IMR-90 (cell line): ENCODE data around the gene DPY19L1.
"Not testable (repeated sequence)": the region's sequence is repeated elsewhere in the genome, so short reads cannot be mapped to it uniquely, and the experiment has no call there.

ENCODE experiments used
- BHLHE40 ChIP-seq: fragments of 150-350 bp; IDR thresholded peaks from 2 replicates; pipeline ENCODE4 v1.6.1; 2016; ENCODE audit warnings: mild to moderate bottlenecking, low read depth, low read length
- FOS ChIP-seq: fragments of 150-350 bp; IDR thresholded peaks from 2 replicates; pipeline ENCODE4 v1.6.1; 2016; ENCODE audit warnings: low read depth, low read length
- MAFK ChIP-seq: IDR thresholded peaks from 2 replicates; pipeline ENCODE4 v1.6.1; 2012; ENCODE audit warnings: low read depth, low read length, improper control_type of control experiment
- MAZ ChIP-seq: IDR thresholded peaks from 2 replicates; pipeline ENCODE4 v1.6.1; 2012; ENCODE audit warnings: low read depth, mild to moderate bottlenecking, low read length, improper control_type of control experiment, moderate library complexity, borderline replicate concordance
- NFE2L2 ChIP-seq: fragments of 150-350 bp; IDR thresholded peaks from 2 replicates; pipeline ENCODE4 v1.6.1; 2016; ENCODE audit warnings: low read depth, mild to moderate bottlenecking, low read length
- POLR2A ChIP-seq: IDR thresholded peaks from 2 replicates; pipeline ENCODE4 v1.6.1; 2012; ENCODE audit warnings: mild to moderate bottlenecking, low read depth, low read length
- RCOR1 ChIP-seq: IDR thresholded peaks from 2 replicates; pipeline ENCODE4 v1.6.1; 2012; ENCODE audit warnings: mild to moderate bottlenecking, low read length, improper control_type of control experiment; ENCODE audit not compliant: insufficient replicate concordance
- RFX5 ChIP-seq: IDR thresholded peaks from 2 replicates; pipeline ENCODE4 v1.8.0; 2012; ENCODE audit warnings: low read depth, mild to moderate bottlenecking, low read length, moderate library complexity
- USF2 ChIP-seq: fragments of 150-350 bp; IDR thresholded peaks from 2 replicates; pipeline ENCODE4 v1.6.1; 2017; ENCODE audit warnings: mild to moderate bottlenecking, antibody characterized with exemption, low read length, low read depth
- TF ChIP-seq, protein P1 (sequence below): conservative IDR thresholded peaks from 2 replicates; pipeline ENCODE4 v1.5.1; 2012; ENCODE audit warnings: mild to moderate bottlenecking, low read depth, low read length, improper control_type of control experiment
- TF ChIP-seq, protein P2 (sequence below): fragments of 150-350 bp; IDR thresholded peaks from 2 replicates; pipeline ENCODE4 v1.6.1; 2016; ENCODE audit warnings: low read depth, mild to moderate bottlenecking, low read length, moderate library complexity, borderline replicate concordance

- not testable (repeated sequence) for TF ChIP-seq BHLHE40, POLR2A, RFX5, MAZ, USF2, NFE2L2, FOS, RCOR1, MAFK
- TF ChIP-seq, protein P1, sequence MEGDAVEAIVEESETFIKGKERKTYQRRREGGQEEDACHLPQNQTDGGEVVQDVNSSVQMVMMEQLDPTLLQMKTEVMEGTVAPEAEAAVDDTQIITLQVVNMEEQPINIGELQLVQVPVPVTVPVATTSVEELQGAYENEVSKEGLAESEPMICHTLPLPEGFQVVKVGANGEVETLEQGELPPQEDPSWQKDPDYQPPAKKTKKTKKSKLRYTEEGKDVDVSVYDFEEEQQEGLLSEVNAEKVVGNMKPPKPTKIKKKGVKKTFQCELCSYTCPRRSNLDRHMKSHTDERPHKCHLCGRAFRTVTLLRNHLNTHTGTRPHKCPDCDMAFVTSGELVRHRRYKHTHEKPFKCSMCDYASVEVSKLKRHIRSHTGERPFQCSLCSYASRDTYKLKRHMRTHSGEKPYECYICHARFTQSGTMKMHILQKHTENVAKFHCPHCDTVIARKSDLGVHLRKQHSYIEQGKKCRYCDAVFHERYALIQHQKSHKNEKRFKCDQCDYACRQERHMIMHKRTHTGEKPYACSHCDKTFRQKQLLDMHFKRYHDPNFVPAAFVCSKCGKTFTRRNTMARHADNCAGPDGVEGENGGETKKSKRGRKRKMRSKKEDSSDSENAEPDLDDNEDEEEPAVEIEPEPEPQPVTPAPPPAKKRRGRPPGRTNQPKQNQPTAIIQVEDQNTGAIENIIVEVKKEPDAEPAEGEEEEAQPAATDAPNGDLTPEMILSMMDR = not testable (repeated sequence)
- TF ChIP-seq, protein P2, sequence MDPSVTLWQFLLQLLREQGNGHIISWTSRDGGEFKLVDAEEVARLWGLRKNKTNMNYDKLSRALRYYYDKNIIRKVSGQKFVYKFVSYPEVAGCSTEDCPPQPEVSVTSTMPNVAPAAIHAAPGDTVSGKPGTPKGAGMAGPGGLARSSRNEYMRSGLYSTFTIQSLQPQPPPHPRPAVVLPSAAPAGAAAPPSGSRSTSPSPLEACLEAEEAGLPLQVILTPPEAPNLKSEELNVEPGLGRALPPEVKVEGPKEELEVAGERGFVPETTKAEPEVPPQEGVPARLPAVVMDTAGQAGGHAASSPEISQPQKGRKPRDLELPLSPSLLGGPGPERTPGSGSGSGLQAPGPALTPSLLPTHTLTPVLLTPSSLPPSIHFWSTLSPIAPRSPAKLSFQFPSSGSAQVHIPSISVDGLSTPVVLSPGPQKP = not testable (repeated sequence)
Observed at GRCh38 chr7:35043301-35043700, 6.0 kb upstream of the DPY19L1 start.
